Subcutaneous abdominal adipose tissue (tissue), 5 donors: ENCODE data around the gene ATL1.
"Not testable (repeated sequence)": the region's sequence is repeated elsewhere in the genome, so short reads cannot be mapped to it uniquely, and the experiment has no call there.

ENCODE experiments used
- H3K27ac ChIP-seq: one replicate; pipeline ENCODE4 v1.7.0; 2013; ENCODE audit warnings: low read depth, mild to moderate bottlenecking, inconsistent platforms, low read length, moderate library complexity
- H3K27me3 ChIP-seq, 5 donors: one replicate each; pipeline ENCODE4 v1.7.0; 2013; ENCODE audit warnings: low read length in 5 of 5, inconsistent platforms in 1 of 5; ENCODE audit not compliant: control insufficient read depth in 5 of 5, insufficient read depth in 4 of 5
- H3K36me3 ChIP-seq, 5 donors: one replicate each; pipeline ENCODE4 v1.7.0; 2013; ENCODE audit warnings: low read length in 5 of 5; ENCODE audit not compliant: control insufficient read depth in 5 of 5, insufficient read depth in 5 of 5
- H3K4me1 ChIP-seq, 5 donors: one replicate each; pipeline ENCODE4 v1.7.0; 2013; ENCODE audit warnings: low read length in 5 of 5, mild to moderate bottlenecking in 3 of 5, moderate library complexity in 1 of 5; ENCODE audit not compliant: control insufficient read depth in 5 of 5, insufficient read depth in 5 of 5
- H3K4me3 ChIP-seq, 5 donors: one replicate each; pipeline ENCODE4 v1.7.0; 2013; ENCODE audit warnings: low read length in 5 of 5, low read depth in 1 of 5
- H3K9ac ChIP-seq, 5 donors: one replicate each; pipeline ENCODE4 v1.7.0; 2013; ENCODE audit warnings: low read length in 5 of 5, mild to moderate bottlenecking in 4 of 5, moderate library complexity in 3 of 5
- H3K9me3 ChIP-seq, 5 donors: one replicate each; pipeline ENCODE4 v1.7.0; 2013; ENCODE audit warnings: low read length in 5 of 5; ENCODE audit not compliant: control insufficient read depth in 5 of 5
- donor health status: healthy.
- donor health status: healthy.
- donor health status: healthy.
- donor health status: healthy.
- donor health status: healthy.

Gene ATL1

DNA sequence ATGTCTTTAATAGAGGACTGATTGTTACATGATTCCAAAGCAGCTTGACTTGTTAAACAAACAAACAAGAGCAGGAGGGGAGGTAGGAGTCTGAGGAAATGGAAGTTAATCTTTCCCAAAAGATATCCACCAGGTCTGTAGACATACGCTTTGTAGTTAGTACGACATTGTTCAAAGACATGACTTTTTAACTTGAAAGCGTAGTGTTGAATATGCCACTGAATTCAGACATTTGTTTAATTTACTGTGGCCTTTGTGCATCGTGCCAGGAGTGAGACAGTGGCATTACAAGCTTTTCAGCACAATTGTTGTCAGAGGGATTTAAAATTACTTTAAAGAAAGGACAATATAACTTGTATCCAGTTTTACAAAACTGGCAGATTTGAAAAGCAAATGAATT is 55.1 kb downstream of the ATL1 start:
- Histone ChIP-seq H3K36me3 (no peaks in the 10 kb centered on the region), H3K9me3 (no peaks in the 10 kb centered on the region), H3K4me3 (no peak overlapping the region), H3K9ac (no peak overlapping the region), H3K27ac (no peak overlapping the region), H3K4me1 (no peaks in the 10 kb centered on the region), H3K27me3 (no peaks in the 10 kb centered on the region)

DNA sequence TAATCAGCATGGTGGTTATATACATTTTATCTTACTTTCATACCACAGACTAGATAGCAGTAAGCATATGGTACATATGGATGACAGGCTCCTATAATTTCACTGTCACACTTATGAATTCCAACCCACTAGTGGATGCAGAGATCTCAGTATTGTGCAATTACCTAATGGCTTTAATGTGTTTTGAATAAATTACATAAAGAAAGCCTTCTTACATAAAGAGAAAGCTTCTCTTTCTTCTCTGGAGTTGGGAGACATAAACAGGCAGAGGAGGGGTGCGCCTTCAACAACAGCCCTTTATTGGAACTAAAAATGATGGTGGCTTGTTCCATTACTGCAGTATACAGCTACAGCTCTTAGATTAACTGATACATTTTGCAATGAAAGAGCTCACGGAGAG is 55.6 kb downstream of the ATL1 start:
- Histone ChIP-seq H3K27ac (no peak overlapping the region), H3K4me1 (no peaks in the 10 kb centered on the region), H3K27me3 (no peaks in the 10 kb centered on the region), H3K4me3 (no peak overlapping the region), H3K9me3 (no peaks in the 10 kb centered on the region), H3K9ac (no peak overlapping the region), H3K36me3 (no peaks in the 10 kb centered on the region)

DNA sequence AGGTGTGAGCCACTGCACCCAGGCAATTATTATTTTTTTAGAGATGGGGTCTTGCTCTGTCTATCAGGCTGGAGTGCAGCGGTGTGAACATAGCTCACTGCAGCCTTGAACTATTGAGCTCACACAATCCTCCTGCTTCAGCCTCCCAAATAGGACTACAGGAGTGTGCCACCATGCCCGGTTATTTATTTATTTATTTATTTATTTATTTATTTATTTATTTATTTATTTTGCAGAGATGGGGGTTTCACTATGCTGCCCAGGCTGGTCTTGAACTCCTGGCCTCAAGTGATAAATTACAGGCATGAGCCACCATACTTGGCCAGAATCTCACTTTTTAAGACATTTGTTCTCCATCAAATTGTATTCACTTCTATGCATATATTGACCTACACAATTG is 56.3 kb downstream of the ATL1 start:
- Histone ChIP-seq H3K9ac (no peak overlapping the region), H3K27ac (no peak overlapping the region), H3K4me1 (no peaks in the 10 kb centered on the region), H3K27me3 (no peaks in the 10 kb centered on the region), H3K9me3 (no peaks in the 10 kb centered on the region), H3K4me3 (no peak overlapping the region), H3K36me3 (no peaks in the 10 kb centered on the region)

DNA sequence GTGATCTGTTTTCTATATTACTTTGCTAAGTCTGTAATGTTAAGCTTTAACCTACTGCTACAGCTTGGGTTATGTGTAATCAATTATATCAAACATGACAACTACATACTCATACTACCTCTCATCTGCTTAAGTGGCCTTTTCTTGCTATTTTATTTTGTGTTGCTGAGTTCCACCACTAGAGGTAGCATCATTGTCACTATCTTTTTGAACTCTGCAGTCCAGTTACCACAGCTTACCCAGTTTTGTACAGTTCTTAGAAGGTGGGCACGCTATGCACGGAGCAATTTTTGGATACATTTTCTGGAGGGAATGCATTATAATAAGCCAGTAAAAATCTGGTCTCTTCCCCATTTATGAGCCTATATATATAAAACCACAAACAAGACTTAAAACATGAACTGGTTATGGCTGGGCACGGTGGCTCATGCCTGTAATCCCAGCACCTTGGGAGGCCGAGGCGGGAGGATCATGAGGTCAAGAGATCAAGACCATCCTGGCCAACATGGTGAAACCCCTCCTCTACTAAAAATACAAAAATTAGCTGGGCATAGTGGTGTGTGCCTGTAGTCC is 59.7 kb downstream of the ATL1 start:
- H3K36me3 ChIP-seq = no peaks in the 10 kb centered on the region
- no peaks in the 10 kb centered on the region for H3K27me3 ChIP-seq
- no peaks in the 10 kb centered on the region for H3K9me3 ChIP-seq
- H3K4me3 ChIP-seq = no peak overlapping the region
- H3K4me1 ChIP-seq = no peaks in the 10 kb centered on the region
- H3K27ac ChIP-seq = no peak overlapping the region
- H3K9ac ChIP-seq = no peak overlapping the region

DNA sequence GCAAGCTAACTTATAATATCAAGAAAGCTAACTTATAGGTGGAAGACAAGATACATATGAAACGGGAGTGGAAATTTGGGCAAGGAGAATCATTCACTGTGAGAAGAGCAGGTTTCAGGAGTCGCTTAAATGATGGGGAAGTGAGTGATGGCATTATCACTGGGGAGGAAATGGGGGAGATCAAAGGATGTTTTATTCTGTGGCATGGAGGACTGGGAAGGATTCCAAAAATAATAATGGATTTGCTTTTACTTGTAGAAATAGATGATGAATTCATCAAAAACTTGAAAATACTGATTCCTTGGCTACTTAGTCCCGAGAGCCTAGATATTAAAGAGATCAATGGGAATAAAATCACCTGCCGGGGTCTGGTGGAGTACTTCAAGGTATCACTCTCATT is 60.4 kb downstream of the ATL1 start:
- H3K36me3 ChIP-seq = peaks cover 0 to 1% (median 0%) of the 10 kb centered on the region in 5 donors
- H3K27me3 ChIP-seq = no peaks in the 10 kb centered on the region
- no peak overlapping the region for H3K27ac ChIP-seq
- H3K4me1 ChIP-seq = no peaks in the 10 kb centered on the region
- no peak overlapping the region for H3K4me3 ChIP-seq
- no peaks in the 10 kb centered on the region for H3K9me3 ChIP-seq
- H3K9ac ChIP-seq = no peak overlapping the region

DNA sequence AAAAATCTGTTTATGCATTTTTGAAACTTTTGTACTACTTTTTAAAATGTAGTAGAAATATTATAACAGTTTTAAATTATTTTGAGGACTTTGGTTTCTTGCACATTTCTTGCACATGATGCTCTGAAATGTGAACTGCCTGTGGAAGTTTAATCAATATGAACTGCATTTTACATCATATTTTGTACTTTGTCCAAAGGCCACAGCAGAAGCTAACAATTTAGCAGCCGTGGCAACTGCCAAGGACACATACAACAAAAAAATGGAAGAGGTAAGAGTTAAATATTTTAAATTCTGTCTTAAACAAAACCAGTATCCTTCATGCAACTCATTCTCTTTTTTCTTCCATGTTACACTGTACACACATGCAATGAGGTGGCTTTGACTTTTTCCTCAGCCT is 63.0 kb downstream of the ATL1 start:
- peaks cover under 1 to 3% (median 2%) of the 10 kb centered on the region in 5 donors for H3K36me3 ChIP-seq
- H3K4me3 ChIP-seq = no peak overlapping the region
- H3K27ac ChIP-seq = no peak overlapping the region
- no peaks in the 10 kb centered on the region for H3K4me1 ChIP-seq
- H3K9me3 ChIP-seq = no peaks in the 10 kb centered on the region
- H3K27me3 ChIP-seq = no peaks in the 10 kb centered on the region
- no peak overlapping the region for H3K9ac ChIP-seq

DNA sequence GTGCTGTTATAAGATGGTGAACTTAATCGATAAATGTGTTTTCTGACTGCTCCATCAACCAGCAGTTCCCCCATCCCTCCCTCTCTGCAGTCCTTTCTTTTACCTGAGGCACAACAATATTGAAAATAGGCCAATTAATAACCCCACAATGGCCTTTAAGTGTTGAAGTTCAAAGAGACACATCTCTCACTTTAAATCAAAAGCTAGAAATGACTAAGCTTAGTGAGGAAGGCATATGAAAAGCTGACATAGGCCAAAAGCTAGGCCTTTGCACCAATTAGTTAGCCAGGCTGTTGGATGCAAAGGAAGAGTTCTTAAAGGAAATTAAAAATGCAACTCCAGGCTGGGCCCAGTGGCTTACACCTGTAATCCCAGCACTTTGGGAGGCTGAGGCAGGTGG is 64.5 kb downstream of the ATL1 start:
- H3K9me3 ChIP-seq = no peaks in the 10 kb centered on the region
- H3K4me1 ChIP-seq = no peaks in the 10 kb centered on the region
- no peak overlapping the region for H3K9ac ChIP-seq
- peaks cover 4 to 14% (median 5%) of the 10 kb centered on the region in 5 donors for H3K36me3 ChIP-seq
- H3K27ac ChIP-seq = no peak overlapping the region
- H3K4me3 ChIP-seq = no peak overlapping the region
- no peaks in the 10 kb centered on the region for H3K27me3 ChIP-seq

DNA sequence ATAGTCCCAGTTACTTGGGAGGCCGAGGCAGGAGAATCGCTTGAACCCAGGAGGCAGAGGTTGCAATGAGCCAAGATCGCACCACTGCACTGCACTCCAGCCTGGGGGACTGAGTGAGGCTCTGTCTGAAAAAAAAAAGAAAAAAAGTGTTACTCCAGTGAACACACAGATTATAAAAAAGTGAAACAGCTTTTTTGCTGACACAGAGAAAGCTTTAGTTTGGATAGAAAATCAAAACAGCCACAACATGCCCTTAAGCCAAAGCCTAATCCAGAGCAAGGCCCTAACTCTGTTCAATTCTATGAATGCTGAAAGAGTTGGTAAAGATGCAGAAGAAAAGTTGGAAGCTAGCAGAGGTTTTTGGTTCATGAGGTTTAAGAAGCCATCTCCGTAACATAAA is 65.0 kb downstream of the ATL1 start:
- H3K9me3 ChIP-seq, H3K27me3 ChIP-seq, H3K4me1 ChIP-seq, H3K9ac ChIP-seq, H3K4me3 ChIP-seq, H3K27ac ChIP-seq: not testable (repeated sequence)
- H3K36me3 ChIP-seq = peaks cover 4 to 14% (median 6%) of the 10 kb centered on the region in 5 donors

DNA sequence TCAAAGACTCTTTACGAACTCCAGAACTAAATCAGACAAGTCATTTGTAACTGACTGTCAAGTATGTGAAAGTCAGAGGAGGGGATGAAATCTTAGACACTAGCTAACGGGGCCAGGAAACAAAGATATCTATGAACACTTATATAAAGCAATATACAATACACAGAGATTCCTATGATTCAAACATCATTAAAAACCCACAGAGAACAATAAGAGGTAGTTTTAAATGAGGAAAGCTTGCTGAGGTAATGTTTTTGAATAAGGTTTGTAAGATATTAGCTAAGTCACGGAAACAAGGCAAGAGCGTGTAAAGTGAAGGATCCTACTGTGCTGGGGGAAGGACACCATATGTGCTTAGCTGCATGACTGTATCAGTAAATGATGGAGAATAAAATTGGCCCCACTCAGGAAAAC is 71.5 kb downstream of the ATL1 start:
- H3K9ac ChIP-seq = no peak overlapping the region
- H3K27ac ChIP-seq = no peak overlapping the region
- H3K4me3 ChIP-seq = no peak overlapping the region
- no peaks in the 10 kb centered on the region for H3K4me1 ChIP-seq
- H3K36me3 ChIP-seq = peaks cover 9 to 21% (median 15%) of the 10 kb centered on the region in 5 donors
- no peaks in the 10 kb centered on the region for H3K27me3 ChIP-seq
- no peaks in the 10 kb centered on the region for H3K9me3 ChIP-seq

DNA sequence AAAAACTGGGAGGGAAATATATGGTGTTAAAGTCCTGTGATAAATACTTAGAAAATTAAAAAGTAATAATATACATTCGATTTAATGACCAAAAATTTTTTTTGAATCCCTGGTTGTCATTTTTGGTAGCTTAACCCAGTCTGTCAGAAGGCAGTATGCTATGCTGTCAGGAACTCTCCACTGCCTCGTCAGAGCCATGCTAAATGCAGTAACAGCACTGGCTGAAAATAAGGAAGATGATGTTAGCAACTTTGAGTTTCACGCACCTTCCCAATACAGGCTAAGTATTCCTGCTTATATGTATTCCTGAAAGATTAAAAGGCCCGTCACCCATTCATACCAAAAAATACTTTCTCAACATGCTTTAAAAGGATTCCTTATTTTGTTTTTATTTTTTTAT is 74.0 kb downstream of the ATL1 start:
- Histone ChIP-seq H3K36me3 (peaks cover 7 to 20% (median 11%) of the 10 kb centered on the region in 5 donors), H3K9ac (no peak overlapping the region), H3K27ac (no peak overlapping the region)

DNA sequence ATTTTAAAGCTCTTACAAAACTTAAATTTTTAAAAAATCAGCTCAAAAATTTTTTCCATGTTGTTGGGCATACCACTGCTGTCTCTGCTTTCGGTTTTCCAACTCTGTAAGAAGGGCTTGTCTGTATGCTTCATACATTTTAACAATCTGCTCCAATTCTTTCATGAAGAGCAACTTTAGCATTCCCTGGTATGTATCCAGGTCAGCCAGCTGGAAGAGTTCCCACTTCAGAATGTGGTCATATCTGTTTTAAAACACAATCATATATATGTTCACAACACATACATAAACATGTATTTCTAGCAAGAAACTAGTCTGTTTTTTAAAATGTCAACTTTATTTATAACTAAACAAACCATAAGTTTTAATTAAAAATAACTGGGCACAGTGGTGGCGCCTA is 75.2 kb downstream of the ATL1 start:
- Histone ChIP-seq H3K27me3 (no peaks in the 10 kb centered on the region), H3K9ac (no peak overlapping the region), H3K36me3 (peaks cover 13 to 24% (median 18%) of the 10 kb centered on the region in 5 donors), H3K27ac (no peak overlapping the region), H3K9me3 (no peaks in the 10 kb centered on the region), H3K4me3 (no peak overlapping the region), H3K4me1 (no peaks in the 10 kb centered on the region)

More for the DNA sequence above, 74.0 kb downstream of the ATL1 start:
- H3K27me3 ChIP-seq = no peaks in the 10 kb centered on the region
- no peaks in the 10 kb centered on the region for H3K9me3 ChIP-seq
- H3K4me1 ChIP-seq = no peaks in the 10 kb centered on the region
- H3K4me3 ChIP-seq = no peak overlapping the region
